DND-41 (cell line): ENCODE data around the gene PRAMEF15.
A peak's percentile ranks its signal among the peaks of the same experiment; 100 is the strongest.
"Not testable (repeated sequence)": the region's sequence is repeated elsewhere in the genome, so short reads cannot be mapped to it uniquely, and the experiment has no call there.

Experiments used
- ATAC-seq: fragments of 200-7000 bp; cut with Tn5 transposase; 3 replicates; pipeline ENCODE4 v1.9.1; 2021; ENCODE audit warnings: low read depth; ENCODE audit not compliant: insufficient read depth
- DNase-seq: peaks from one replicate; pipeline ENCODE4 v3.0.0-alpha.2; 2020
- H2AFZ ChIP-seq: 2 replicates; pipeline ENCODE4 v1.6.0; 2012; ENCODE audit warnings: low read depth, low read length
- H3K27ac ChIP-seq: 2 replicates; pipeline ENCODE4 v1.5.1; 2012; ENCODE audit warnings: low read length, inconsistent platforms
- H3K27me3 ChIP-seq: fragments of 200-600 bp; sonication (generic); 2 replicates; pipeline ENCODE4 v1.6.0; 2012; ENCODE audit warnings: low read length, mild to moderate bottlenecking, inconsistent platforms; ENCODE audit not compliant: insufficient read depth, poor library complexity
- H3K36me3 ChIP-seq: 2 replicates; pipeline ENCODE4 v1.5.1; 2012; ENCODE audit warnings: low read length, inconsistent platforms; ENCODE audit not compliant: insufficient read depth
- H3K4me1 ChIP-seq: 2 replicates; pipeline ENCODE4 v1.5.1; 2012; ENCODE audit warnings: mild to moderate bottlenecking, low read length; ENCODE audit not compliant: insufficient read depth
- H3K4me2 ChIP-seq: 2 replicates; pipeline ENCODE4 v1.6.0; 2012; ENCODE audit warnings: mild to moderate bottlenecking, moderate library complexity, low read length, inconsistent platforms; ENCODE audit not compliant: insufficient read depth
- H3K4me3 ChIP-seq, 2 experiments: fragments of 200-600 bp in 1 of 2; shearing (Covaris generic) in 1 of 2; 2 replicates each; pipeline ENCODE4 v1.5.1; 2012 to 2016; ENCODE audit warnings: inconsistent platforms in 2 of 2, low read length in 2 of 2, mild to moderate bottlenecking in 2 of 2, low read depth in 1 of 2, moderate library complexity in 1 of 2
- H3K79me2 ChIP-seq: 2 replicates; pipeline ENCODE4 v1.6.0; 2012; ENCODE audit warnings: low read length, inconsistent platforms; ENCODE audit not compliant: insufficient read depth
- H3K9ac ChIP-seq: 2 replicates; pipeline ENCODE4 v1.6.0; 2012; ENCODE audit warnings: low read depth, mild to moderate bottlenecking, inconsistent platforms, low read length, moderate library complexity
- H3K9me3 ChIP-seq: 2 replicates; pipeline ENCODE4 v1.5.1; 2012; ENCODE audit warnings: low read length, moderate library complexity, mild to moderate bottlenecking, inconsistent platforms; ENCODE audit not compliant: insufficient read depth, severe bottlenecking
- H4K20me1 ChIP-seq: 2 replicates; pipeline ENCODE4 v1.6.0; 2012; ENCODE audit warnings: low read length; ENCODE audit not compliant: insufficient read depth
- CTCF ChIP-seq: IDR thresholded peaks from 2 replicates; pipeline ENCODE4 v1.5.1; 2012; ENCODE audit warnings: borderline replicate concordance, low read length, moderate library complexity, mild to moderate bottlenecking; ENCODE audit not compliant: poor library complexity, severe bottlenecking; ENCODE audit errors: extremely low read depth

Gene PRAMEF15

DNA sequence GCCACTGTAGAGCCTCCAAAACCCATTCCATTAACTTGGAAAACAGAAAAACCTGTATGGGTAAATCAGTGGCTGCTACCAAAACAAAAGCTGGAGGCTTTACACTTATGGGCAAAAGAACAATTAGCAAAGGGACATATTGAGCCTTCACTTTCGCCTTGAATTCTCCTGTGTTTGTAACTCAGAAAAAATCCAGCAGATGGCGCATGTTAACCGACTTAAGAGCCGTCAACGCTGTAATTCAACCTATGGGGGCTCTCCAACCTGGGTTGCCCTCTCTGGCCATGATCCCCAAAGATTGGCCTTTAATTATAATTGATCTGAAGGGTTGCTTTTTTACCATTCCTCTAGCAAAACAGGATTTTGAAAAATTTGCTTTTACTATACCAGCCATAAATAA lies 41.4 kb downstream of the PRAMEF15 start:
- not testable (repeated sequence) for H3K79me2 ChIP-seq, H4K20me1 ChIP-seq, H3K4me1 ChIP-seq, H3K36me3 ChIP-seq, H3K9ac ChIP-seq, H3K4me2 ChIP-seq, H3K9me3 ChIP-seq, H3K27me3 ChIP-seq, H3K27ac ChIP-seq, H3K4me3 ChIP-seq, H2AFZ ChIP-seq
- peak; percentile 59 for DNase-seq
- TF ChIP-seq CTCF, result peak; percentile 71
- peak; percentile 68; the same call in 2 of the 3 replicates for ATAC-seq

DNA sequence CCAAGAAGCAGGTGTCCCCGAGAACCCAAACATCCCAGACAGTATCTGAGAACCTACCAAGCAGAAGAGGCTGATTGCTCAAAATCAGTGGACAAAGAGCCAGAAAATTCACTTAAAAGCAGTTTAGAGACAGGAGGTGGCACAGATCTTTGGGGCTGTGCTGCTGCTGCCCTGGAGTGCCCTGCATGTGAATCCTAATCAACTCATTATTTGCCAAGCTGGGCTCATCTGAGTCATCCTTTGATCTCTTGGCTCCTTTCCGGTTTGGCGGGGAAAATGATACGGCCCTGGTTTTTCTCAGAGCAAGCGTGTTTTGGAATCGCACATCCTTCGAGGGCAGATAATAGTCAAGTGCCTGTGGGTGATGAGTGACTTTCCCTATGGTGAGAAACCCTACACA lies 47.0 kb downstream of the PRAMEF15 start:
- not testable (repeated sequence) for H3K4me3 ChIP-seq, H3K9ac ChIP-seq, H3K9me3 ChIP-seq, H4K20me1 ChIP-seq, H3K4me2 ChIP-seq, DNase-seq, ATAC-seq, H3K79me2 ChIP-seq, H3K4me1 ChIP-seq, H3K27ac ChIP-seq, H3K27me3 ChIP-seq, H2AFZ ChIP-seq, H3K36me3 ChIP-seq

DNA sequence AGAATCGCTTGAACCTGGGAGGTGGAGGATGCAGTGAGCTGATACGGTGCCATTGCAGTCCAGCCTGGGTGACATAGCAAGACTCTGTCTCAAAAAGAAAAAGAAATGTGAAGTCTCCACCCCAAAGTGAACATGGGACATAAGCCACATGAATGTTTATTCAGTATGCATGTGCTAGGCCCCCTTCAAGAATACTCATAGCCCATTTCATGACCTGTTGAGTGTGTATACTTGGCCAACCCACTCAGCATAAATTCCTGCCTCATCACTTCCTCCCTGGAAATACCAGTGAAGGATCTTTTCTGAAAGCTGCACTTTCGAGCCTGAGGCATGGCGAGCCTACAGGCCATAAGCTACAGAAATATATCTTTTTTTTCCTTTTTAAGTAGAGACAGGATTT lies 49.5 kb downstream of the PRAMEF15 start:
- H3K27me3 ChIP-seq, result not testable (repeated sequence)

GRCh38 chr1:13366536-13366935 lies 51.2 kb downstream of the PRAMEF15 start:
- H3K9me3 ChIP-seq, H3K4me3 ChIP-seq, H3K79me2 ChIP-seq, H3K4me1 ChIP-seq, H2AFZ ChIP-seq, ATAC-seq, H3K27ac ChIP-seq, H4K20me1 ChIP-seq, H3K9ac ChIP-seq, H3K27me3 ChIP-seq, H3K36me3 ChIP-seq, DNase-seq, H3K4me2 ChIP-seq: not testable (repeated sequence)

More for the DNA sequence above, 49.5 kb downstream of the PRAMEF15 start:
- not testable (repeated sequence) for H3K9ac ChIP-seq, DNase-seq, H3K4me2 ChIP-seq, H3K9me3 ChIP-seq, H4K20me1 ChIP-seq, H3K4me1 ChIP-seq, H3K27ac ChIP-seq, ATAC-seq, H2AFZ ChIP-seq, H3K36me3 ChIP-seq, H3K4me3 ChIP-seq, H3K79me2 ChIP-seq

- H3K27me3 ChIP-seq, H3K36me3 ChIP-seq, H3K27ac ChIP-seq, H3K9ac ChIP-seq, H3K4me3 ChIP-seq, H3K9me3 ChIP-seq, H4K20me1 ChIP-seq, H3K4me2 ChIP-seq, H3K4me1 ChIP-seq, H2AFZ ChIP-seq, H3K79me2 ChIP-seq: not testable (repeated sequence)
- peak; percentile 62; the same call in 2 of the 3 replicates for ATAC-seq
- DNase-seq, result peak; percentile 60
- TF ChIP-seq CTCF, result peak; percentile 50
These were observed 53.2 kb downstream of the PRAMEF15 start for GRCh38 chr1:13368544-13368943.
